Stimulated activated CD8-positive, alpha-beta memory T cell treated with anti-CD3 and anti-CD28 coated beads, Interleukin-2, amount 100 ng/mL, for 48 hours (primary cell): ENCODE results near the gene COL3A1.

Experiments
- DNase-seq, 2 donors: peaks; one replicate each; pipeline ENCODE4 v3.0.0-alpha.2; 2020; ENCODE audit warnings: low read depth in 2 of 2

COL3A1 gene

DNA sequence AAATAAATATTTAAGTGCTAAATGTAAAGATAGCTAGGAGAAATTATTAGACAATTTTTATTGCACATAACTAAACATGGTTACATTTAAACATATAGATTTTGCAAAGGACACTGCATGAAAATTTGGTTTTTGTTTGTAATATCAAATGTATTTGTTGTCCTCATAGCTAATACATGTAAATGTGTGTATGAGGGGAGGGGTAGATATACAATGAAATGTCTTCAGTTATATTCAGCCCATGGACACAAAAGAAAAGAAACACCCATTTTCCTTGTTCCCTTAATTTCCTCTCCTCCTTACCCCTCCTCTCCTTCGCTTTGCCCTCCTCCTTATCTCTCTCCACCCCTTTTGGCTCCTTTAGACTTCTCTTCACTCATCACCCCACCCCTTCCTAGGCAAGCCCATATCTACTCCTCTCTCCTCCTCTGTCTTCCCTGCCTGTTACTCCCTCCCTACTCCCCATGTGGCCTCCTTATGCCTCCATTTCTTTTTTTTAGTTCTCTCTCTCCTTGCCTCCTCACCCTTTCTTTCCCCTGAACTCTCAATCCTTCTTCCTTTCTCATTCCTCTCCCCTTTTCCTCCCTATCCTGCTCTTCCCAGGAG, 1.4 kb downstream of the COL3A1 start:
- no peak for DNase-seq

DNA sequence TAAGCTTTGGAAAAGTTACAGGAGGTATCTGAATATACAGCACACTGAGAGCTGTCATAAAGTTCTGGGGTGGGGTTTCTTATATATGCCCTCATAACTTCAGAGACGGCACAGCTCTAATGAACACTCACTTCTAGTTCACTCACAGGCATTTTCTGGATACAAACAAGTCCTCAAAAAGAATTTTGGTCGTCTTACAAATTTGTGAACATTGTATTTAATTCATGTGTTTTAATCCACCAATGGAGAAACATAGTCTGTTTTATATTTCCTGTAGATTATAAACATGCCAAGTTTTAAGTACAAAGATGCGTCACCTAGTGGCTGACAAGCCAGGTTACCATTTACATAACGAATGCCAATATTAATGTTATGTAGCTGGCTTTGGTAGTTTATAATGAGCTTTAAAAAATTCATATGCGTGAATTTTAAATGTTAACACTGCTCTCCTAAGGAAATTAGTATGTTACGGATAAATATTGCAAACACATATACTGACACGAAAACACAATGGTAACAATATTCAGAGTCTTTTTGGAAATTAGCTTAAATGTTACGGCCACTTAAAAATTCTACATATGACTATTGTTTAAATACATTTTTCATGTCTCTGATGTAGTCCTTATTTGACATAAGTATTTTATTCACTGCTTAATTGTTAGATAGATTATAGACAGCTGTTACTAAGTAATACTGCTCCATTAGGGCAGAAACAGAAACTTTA, 2.5 kb downstream of the COL3A1 start:
- DNase-seq, result no peak

DNA sequence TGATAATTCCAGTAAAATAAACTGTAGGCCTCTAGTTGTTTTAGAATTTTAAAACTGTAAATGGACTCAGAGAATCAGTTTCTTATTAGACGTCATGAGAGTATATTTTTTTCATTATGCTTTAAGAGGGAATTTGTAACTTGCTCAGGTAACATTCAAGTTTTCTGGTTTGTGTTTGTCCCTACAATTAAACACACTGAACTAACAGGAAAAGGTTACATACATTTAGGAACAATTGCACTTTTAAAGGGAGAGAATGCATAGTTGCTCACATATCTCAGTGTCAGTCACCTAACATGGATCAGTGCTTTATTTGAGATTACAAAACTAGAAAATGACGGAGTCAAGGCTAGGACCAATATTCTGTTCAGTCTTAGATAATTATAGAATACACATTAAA, 3.1 kb downstream of the COL3A1 start:
- no peak for DNase-seq

DNA sequence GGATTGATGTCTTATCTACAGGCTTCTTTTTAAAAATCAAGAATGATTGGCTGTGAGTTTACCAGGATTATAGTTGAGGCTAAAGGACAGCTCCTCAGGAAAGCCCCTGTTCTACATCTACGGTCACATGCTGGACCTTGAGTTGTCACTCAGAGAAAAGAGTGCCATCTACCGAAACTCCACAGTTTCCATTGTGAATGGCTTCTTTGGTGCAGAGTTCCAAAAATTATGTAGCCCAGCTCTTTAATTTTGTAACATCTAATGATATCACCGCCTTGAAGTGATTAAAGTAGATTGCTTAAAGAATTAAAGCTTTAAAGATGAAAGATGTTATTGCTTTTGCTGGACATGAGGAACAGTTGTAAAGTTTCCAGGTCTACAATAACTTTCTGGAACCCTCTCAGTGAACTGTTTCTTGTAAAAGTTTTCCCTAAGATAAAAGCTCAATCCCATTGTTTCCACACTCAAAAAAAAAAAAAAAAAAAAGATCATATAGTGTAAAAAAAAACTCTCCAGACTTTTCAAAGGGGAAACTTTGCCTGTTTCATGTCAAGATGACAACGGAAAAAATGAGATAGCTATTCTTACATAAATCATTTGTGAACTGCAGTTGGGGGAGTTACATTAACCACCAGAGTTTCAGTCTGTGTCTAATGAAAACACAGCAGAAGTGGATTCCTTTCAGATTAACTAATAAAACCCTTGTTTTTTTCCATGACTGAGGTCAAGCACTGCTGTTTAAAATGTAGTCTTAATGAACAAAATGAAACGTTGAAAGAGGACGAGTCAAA, 4.3 kb downstream of the COL3A1 start:
- DNase-seq, result no peak

DNA sequence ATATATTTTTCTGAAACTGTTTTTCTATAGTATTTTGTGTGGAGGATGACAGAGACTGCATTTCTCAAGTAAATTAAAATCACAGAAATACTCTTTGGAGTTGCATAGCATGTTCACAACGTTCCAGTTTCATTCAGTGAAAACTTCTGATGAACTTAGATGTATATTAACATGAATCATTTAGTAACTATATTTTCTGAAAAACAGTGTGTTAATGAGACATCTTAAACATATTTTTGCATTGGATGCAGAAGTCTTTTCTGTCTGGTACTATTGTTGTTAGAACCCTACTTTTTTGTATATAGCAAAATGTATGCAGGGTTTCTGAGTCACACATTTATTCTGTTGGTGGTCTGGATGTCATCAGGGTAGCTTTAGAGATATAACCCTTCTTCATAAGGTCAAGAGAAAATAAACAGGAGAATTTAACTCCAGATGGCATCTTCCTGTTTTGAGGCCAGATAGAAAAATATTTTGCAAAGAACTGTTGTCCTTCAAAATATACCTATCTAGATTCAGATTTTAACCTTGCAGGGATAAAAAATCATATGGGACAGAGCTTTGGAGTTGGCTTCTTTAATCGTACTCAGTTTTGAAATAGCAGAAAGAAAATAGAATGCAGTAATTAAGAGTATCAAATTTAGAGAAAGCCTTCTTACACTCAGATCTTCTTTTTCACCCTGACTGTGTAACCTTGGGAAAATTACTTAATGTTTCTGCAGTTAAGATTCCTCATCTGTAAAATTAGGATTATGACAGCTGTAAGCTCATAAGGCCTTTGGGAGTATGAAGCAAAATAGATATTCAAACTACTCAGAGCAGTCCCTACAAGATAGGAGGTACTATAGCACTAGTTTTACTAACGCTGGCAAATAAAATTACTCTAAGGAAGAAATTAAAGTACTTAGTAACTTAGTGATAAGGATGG, 5.3 kb downstream of the COL3A1 start:
- no peak for DNase-seq

DNA sequence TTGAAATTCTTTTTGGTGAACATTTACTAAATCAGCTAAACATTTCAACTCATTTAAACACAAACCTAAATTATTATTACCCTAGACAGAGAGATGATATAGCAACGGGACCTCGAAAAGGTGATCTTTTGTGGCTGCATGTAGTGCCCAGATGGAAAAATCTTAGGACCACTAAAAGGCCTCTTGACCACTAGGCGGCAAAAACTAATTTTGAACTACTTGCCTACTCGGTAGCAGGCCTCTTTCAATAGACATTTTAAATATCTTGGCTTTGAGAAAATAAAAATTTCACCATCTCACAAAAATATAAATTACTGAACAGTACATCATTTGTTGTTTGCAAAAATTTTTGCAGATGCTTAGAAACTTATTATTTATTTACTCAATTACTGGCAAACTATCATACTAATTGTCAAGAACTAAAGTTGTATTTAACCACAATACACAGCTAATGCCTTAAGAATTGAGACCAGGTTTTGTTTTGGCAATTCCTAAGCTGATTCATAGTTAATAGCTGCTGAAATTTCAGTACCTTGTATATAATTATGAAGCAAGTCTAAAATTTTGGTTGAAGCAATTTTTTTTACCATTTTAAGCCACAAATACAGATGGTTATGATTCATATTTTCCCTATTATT, 9.4 kb downstream of the COL3A1 start:
- no peak for DNase-seq

DNA sequence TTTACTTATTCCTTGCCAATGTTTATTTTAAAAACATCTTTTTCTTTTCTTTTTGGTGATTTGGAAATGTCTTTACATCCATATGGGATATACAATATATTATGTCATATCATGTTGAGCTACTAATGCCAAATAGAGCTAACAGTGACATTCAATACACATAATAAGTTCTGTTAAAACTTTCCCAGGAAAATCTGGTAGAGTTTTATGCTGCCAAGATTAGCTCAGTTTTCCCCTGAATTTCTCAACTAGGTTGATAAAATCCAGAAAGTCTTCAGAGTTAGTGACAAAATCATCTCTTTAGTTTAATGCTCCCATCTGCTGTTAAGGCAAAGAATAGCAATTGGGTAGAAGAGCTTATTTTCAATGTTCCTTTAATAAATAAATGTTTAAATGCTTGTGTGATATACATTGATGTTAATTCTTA, 9.9 kb downstream of the COL3A1 start:
- DNase-seq, result no peak

DNA sequence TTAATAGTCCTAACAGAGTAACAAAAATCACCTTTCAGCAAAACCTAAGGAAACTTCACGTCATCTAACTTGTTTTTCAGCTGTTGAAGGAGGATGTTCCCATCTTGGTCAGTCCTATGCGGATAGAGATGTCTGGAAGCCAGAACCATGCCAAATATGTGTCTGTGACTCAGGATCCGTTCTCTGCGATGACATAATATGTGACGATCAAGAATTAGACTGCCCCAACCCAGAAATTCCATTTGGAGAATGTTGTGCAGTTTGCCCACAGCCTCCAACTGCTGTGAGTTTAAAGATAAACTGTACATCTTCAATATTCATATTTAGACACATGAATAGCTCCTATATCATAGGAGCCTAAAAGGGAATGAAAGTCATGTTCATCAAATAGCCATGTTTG, 10.5 kb downstream of the COL3A1 start:
- no peak for DNase-seq

DNA sequence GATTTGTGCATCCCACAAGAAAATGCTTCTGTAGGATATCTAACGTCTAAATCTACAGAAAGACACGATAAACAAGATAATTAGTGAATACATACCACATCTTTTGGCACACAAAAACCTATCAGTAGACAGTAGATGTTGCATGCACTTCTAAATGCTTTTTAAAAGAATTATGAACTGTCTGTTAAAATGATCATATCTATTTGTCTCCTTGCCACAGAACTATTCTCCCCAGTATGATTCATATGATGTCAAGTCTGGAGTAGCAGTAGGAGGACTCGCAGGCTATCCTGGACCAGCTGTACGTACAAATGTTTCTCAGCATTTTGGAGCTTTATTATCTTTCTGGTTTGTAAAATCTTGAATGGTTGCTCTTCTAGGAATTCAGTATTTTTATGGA, 12.7 kb downstream of the COL3A1 start:
- no peak for DNase-seq

DNA sequence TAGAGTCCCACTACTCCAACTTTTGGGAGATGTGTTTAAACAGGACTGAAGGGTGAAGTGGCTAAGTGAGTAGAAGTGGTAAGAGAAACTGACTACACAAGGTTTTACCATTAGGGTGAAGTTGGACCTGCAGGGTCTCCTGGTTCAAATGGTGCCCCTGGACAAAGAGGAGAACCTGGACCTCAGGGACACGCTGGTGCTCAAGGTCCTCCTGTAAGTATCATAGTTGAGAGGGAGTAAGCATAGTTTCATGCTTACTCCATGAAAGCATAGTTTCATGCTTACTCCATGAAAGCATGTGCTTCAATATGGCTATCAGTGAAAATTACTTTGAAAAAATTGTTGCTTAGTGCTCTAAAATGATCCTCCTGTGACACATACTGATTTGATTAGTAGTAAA, 19.1 kb downstream of the COL3A1 start:
- no peak for DNase-seq

DNA sequence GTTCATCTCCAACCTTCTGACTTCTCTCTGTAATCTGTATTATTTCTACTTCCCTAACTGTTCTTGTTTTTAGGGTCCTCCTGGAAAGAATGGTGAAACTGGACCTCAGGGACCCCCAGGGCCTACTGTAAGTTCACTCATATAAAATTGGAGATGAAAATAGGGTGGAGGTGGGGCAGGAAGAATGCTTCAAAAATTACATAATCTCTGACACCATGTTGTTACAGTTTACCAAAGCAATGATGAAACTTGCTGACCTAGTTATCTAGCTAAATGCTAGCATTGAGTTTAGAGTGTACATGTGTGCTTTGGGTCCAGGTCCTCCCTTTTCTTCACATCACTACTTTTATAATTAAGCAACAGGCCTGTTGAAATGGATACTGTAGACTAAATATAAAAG, 23.1 kb downstream of the COL3A1 start:
- DNase-seq, result no peak

DNA sequence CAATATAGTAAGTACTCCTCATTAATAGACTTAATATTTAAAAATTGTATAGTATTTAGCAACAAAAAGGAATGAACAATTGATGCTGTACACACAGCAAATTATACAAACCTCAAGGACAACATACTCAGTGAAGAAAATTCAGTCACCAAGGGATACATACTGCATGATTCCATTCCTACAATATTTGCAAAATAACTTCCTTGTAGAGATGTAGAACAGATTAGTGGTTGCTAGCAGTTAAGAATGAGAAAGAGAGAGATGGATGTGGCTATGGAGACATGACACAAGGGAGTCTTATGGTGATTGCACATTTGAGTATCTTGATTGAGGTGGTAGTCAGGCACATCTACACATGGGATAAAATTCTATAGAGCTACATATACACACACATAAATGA, 26.0 kb downstream of the COL3A1 start:
- DNase-seq, result no peak

DNA sequence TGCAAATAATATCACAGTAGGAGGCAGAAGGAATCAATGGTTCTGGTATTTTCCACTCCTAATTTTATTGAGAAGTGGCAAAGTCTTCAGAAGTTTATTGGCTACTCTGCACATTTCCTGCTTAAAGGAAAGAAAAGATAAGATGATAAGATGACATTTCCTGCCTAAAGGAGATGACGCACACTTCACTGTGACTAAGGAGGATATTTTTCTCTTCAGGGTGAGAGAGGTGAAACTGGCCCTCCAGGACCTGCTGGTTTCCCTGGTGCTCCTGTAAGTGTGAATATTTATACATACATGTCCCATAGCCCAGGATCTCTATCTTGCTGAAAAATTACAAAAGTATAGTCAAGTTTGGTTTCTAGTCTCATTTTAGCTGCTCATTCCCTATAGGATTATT, 27.9 kb downstream of the COL3A1 start:
- no peak for DNase-seq

DNA sequence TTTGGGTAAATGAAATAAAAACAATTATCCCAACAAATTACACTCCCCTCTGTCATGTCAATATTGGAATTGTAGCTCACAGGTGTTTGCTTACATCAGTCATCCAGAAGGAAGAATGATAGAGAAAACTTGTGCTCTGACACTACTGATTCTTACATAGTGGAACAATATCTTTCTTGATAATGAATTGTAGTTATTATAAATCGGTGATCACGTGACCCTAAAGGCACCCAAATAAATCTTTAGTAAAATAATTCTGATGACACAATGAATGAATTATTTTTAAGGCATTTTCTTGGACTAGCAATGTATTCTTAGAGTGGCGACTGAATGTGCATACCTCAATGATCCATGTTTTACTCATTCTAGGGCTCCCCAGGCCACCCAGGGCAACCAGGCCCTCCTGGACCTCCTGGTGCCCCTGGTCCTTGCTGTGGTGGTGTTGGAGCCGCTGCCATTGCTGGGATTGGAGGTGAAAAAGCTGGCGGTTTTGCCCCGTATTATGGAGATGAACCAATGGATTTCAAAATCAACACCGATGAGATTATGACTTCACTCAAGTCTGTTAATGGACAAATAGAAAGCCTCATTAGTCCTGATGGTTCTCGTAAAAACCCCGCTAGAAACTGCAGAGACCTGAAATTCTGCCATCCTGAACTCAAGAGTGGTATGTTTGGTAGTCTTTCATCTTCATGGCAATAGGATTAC, 34.5 kb downstream of the COL3A1 start:
- DNase-seq, result no peak

DNA sequence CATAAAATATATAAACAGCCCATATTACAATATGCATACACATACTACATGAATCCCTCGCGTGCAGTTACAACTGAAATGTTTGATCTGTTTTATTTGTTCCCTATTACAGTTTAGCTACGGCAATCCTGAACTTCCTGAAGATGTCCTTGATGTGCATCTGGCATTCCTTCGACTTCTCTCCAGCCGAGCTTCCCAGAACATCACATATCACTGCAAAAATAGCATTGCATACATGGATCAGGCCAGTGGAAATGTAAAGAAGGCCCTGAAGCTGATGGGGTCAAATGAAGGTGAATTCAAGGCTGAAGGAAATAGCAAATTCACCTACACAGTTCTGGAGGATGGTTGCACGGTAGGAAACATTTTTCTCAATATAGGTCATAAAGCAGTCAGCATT, 36.4 kb downstream of the COL3A1 start:
- DNase-seq, result no peak

DNA sequence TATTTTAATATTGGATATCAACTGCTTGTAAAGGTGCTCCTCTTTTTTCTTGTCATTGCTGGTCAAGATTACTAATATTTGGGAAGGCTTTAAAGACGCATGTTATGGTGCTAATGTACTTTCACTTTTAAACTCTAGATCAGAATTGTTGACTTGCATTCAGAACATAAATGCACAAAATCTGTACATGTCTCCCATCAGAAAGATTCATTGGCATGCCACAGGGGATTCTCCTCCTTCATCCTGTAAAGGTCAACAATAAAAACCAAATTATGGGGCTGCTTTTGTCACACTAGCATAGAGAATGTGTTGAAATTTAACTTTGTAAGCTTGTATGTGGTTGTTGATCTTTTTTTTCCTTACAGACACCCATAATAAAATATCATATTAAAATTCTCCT, 38.2 kb downstream of the COL3A1 start:
- no peak for DNase-seq

DNA sequence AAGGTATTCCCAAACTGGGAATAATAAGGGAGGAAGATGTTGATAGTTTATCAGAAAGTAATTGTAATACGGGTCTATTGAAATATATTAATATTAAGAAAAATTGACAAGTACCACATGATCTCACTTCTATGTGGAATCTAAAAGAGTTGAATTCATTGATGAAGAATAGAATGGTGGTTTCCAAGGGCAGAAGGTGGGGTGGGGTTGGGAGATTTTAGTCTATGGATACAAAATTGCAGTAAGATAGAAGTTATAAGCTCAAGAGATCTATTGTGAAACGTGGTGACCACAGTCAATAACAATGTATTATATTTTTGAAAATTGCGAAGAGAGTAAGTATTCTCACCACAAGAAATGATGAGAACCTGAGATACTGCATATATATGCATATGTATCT, 38.9 kb downstream of the COL3A1 start:
- DNase-seq, result no peak

DNA sequence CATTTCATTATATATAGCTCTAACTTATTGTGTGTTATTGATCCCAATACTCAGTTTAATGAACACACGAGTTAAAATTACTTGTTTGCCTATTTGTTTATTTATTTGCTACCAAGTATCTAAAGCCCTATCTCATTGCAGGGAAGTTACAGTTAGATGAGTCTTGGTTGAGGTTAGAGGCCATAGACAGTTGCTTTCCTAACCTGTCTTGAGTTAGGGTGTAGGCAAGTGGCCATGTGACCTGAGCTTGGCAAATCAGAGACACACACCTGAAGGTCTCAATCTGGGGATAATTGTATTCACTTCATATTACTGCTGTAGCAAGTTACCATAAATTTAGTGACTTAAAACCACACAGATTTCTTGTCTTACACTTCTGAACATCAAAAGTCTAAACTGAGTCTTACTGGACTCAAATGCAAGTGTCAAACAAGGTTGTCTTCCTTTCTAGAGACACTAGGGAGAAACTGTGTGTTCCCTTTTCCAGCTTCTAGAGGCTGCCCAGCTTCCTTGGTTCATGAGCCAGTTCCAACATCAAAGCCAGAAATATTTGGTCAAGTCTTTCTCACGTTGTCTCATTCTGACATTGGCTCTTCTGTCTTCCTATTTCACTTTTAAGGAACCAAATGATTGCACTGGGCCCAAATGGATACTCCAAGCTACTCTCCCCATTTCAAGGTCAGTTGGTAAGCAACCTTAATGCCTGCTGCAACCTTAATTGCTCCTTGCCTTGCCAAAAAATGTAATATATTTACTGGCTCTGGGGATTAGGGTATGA, 39.7 kb downstream of the COL3A1 start:
- DNase-seq, result no peak

DNA sequence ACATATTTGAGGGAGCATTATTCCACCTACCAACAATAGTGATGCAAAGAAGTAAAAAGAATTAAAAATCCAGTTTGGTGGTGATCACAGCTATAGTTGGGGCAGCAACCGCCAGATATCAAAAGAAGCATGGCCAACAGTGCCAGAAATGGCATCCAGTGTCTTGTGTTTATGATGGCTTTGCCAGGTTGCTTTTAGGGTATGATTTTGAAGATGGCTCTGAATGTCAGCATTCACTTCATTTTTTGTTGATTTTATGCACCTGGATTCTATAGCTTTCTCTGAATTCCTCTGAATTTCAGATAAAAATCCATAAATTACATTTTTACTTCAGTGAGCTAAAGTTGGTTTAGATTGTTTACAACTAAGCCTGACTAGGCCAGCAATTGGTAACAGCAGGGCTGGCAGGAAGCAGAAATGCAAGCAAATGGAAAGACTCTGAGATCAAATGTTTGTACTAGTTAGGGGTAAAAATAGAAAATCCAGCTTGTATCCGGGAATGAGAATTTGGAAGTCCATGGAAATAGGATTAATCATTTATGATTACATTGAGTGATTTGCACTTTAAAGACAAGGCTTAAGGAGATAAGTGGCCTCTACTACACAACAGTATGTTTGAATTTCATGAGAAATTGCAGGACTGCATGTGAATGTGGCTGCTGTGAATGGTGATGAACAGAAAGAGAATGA, 40.4 kb downstream of the COL3A1 start:
- DNase-seq, result no peak
